GM12878 (cell line): ENCODE measurements around the gene MAFB. TPM values are rescaled to one million over a fixed set of nuclear protein-coding genes. Genes with fewer than 3 reads are reported as not detected.

Source experiments
- FOS ChIP-seq: IDR thresholded peaks from 3 replicates; pipeline ENCODE4 v1.6.1; 2011; ENCODE audit warnings: borderline replicate concordance; ENCODE audit not compliant: insufficient read length; ENCODE audit errors: extremely low read depth
- GABPA ChIP-seq: IDR thresholded peaks from 2 replicates; pipeline ENCODE4 v1.6.1; 2014; ENCODE audit warnings: antibody characterized with exemption, low read depth, mild to moderate bottlenecking, inconsistent platforms
- HDAC6 ChIP-seq: fragments of 200-600 bp; sonication (generic); IDR thresholded peaks from one replicate; pipeline ENCODE4 v1.8.0; 2017; ENCODE audit warnings: antibody characterized with exemption; ENCODE audit not compliant: unreplicated experiment
- JUNB ChIP-seq: IDR thresholded peaks from 2 replicates; pipeline ENCODE4 v1.6.1; 2016; ENCODE audit warnings: antibody characterized with exemption, mild to moderate bottlenecking
- KLF5 ChIP-seq: fragments of 450-650 bp; IDR thresholded peaks from 2 replicates; pipeline ENCODE4 v1.6.1; 2014; ENCODE audit warnings: mild to moderate bottlenecking; ENCODE audit not compliant: partially characterized antibody
- NR2C1 ChIP-seq: fragments of 450-650 bp; IDR thresholded peaks from 2 replicates; pipeline ENCODE4 v1.6.1; 2017; ENCODE audit warnings: antibody characterized with exemption, mild to moderate bottlenecking, moderate library complexity
- RFX5 ChIP-seq: IDR thresholded peaks from 2 replicates; pipeline ENCODE4 v1.6.1; 2011; ENCODE audit warnings: low read depth, low read length, improper control_type of control experiment
- SMAD1 ChIP-seq: fragments of 450-650 bp; IDR thresholded peaks from 2 replicates; pipeline ENCODE4 v1.6.1; 2018; ENCODE audit warnings: mild to moderate bottlenecking, low read depth; ENCODE audit not compliant: partially characterized antibody
- ZNF24 ChIP-seq: fragments of 450-650 bp; IDR thresholded peaks from 2 replicates; pipeline ENCODE4 v1.6.1; 2017; ENCODE audit warnings: antibody characterized with exemption, mild to moderate bottlenecking
- polyA plus RNA-seq, 11 experiments: library from polyadenylated mRNA; depleted of rRNA in 4 of 11; unstranded in 6 of 11; stranded (reverse) in 5 of 11; fragments of >200 nt; fragmentation: Nextera tagmentation in 4 of 11; fragmentation: Illumina TruSeq in 1 of 11; extraction: Ambion mirVana in 4 of 11; extraction: Trizol in 1 of 11; gene quantifications; 1 replicate in 1 of 11; 2 replicates in 10 of 11; pipeline versions ENCODE4 v1.2.1 to v1.2.3, GENCODE V29; 2011 to 2016; ENCODE audit warnings: inconsistent platforms in 2 of 11, missing spikeins in 2 of 11, low read depth in 1 of 11
- total RNA-seq, 4 experiments: library from RNA; depleted of rRNA in 3 of 4; stranded (reverse); fragments of >200 nt in 3 of 4; fragmentation: Illumina TruSeq in 1 of 4; extraction: Trizol in 1 of 4; gene quantifications; 2 replicates each; pipeline versions ENCODE4 v1.2.1 to v1.2.3, GENCODE V29; 2013 to 2021
- TF ChIP-seq, protein P1 (sequence below): IDR thresholded peaks from 2 replicates; pipeline ENCODE4 v1.6.1; 2012; ENCODE audit warnings: improper control_type of control experiment, low read depth, low read length; ENCODE audit not compliant: insufficient replicate concordance
- TF ChIP-seq, protein P2 (sequence below): IDR thresholded peaks from 2 replicates; pipeline ENCODE4 v1.6.1; 2012; ENCODE audit warnings: low read length, inconsistent platforms

MAFB gene
- total and polyA plus RNA-seq, 10 of the 15 experiments (the other 5 are each of a cell fraction or from before 2014, with no cell fraction given): 0.01 to 0.08 (median 0.01) TPM; not detected in 7

DNA sequence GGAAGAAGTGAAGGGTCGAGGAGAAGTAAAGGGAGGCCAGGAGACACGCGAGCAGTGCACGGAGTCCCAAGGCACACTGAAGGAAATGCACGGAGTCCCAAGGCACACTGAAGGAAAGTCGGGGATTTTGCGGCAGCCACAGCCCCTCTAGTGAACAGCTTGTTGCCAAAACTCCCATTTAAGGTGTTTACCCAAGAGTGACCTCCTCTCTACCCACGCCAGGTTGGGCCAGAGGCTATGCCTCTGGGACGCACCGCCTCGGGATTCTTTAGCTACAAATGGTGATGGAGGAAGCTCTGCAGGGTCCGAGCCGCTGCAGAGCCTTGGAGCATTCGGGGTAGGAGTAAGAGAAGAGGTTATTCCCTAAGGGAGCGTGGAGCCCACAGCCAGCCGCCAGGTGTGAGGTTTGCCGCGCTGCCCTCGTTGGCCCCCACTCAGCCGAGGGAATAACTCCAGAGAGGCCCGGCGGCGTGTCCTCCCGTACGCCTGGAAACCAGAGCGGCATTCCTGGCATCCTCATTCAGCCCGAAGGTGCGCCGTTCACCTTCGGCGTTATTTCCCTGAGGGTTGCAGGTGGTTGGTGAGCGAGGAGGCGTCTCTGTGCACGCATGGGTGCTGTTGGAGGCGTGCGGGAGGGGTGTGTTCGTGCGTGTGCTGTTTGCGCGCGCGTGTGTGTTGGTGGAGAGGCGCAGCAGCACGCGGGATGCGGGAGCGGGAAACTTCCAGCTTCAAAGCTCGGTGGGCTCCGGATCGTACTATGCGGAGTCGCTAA, 3.4 kb upstream of the MAFB start (continued):
- TF ChIP-seq, protein P1, sequence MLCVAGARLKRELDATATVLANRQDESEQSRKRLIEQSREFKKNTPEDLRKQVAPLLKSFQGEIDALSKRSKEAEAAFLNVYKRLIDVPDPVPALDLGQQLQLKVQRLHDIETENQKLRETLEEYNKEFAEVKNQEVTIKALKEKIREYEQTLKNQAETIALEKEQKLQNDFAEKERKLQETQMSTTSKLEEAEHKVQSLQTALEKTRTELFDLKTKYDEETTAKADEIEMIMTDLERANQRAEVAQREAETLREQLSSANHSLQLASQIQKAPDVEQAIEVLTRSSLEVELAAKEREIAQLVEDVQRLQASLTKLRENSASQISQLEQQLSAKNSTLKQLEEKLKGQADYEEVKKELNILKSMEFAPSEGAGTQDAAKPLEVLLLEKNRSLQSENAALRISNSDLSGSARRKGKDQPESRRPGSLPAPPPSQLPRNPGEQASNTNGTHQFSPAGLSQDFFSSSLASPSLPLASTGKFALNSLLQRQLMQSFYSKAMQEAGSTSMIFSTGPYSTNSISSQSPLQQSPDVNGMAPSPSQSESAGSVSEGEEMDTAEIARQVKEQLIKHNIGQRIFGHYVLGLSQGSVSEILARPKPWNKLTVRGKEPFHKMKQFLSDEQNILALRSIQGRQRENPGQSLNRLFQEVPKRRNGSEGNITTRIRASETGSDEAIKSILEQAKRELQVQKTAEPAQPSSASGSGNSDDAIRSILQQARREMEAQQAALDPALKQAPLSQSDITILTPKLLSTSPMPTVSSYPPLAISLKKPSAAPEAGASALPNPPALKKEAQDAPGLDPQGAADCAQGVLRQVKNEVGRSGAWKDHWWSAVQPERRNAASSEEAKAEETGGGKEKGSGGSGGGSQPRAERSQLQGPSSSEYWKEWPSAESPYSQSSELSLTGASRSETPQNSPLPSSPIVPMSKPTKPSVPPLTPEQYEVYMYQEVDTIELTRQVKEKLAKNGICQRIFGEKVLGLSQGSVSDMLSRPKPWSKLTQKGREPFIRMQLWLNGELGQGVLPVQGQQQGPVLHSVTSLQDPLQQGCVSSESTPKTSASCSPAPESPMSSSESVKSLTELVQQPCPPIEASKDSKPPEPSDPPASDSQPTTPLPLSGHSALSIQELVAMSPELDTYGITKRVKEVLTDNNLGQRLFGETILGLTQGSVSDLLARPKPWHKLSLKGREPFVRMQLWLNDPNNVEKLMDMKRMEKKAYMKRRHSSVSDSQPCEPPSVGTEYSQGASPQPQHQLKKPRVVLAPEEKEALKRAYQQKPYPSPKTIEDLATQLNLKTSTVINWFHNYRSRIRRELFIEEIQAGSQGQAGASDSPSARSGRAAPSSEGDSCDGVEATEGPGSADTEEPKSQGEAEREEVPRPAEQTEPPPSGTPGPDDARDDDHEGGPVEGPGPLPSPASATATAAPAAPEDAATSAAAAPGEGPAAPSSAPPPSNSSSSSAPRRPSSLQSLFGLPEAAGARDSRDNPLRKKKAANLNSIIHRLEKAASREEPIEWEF: no peak
- TF ChIP-seq FOS: no peak
- TF ChIP-seq GABPA: no peak
- no peak for TF ChIP-seq HDAC6
- no peak for TF ChIP-seq ZNF24
- TF ChIP-seq JUNB: no peak
- TF ChIP-seq KLF5: no peak
- no peak for TF ChIP-seq RFX5
- TF ChIP-seq, protein P2, sequence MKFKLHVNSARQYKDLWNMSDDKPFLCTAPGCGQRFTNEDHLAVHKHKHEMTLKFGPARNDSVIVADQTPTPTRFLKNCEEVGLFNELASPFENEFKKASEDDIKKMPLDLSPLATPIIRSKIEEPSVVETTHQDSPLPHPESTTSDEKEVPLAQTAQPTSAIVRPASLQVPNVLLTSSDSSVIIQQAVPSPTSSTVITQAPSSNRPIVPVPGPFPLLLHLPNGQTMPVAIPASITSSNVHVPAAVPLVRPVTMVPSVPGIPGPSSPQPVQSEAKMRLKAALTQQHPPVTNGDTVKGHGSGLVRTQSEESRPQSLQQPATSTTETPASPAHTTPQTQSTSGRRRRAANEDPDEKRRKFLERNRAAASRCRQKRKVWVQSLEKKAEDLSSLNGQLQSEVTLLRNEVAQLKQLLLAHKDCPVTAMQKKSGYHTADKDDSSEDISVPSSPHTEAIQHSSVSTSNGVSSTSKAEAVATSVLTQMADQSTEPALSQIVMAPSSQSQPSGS: no peak
- TF ChIP-seq SMAD1: no peak
- TF ChIP-seq NR2C1: no peak
- TF ChIP-seq, all 136 proteins: peak for 0
